SK-N-SH treated with all-trans-retinoic acid at 6 μM for 48 hours (cell line): ENCODE measurements around the gene UPB1.

Source experiments
- CREB5 ChIP-seq: fragments of 250-450 bp; sonication (Bioruptor Pico); IDR thresholded peaks from 2 replicates; pipeline ENCODE4 v1.5.1; 2020; ENCODE audit warnings: low read depth, mild to moderate bottlenecking, moderate library complexity
- CSDC2 ChIP-seq: fragments of 250-450 bp; sonication (Bioruptor Pico); IDR thresholded peaks from 2 replicates; pipeline ENCODE4 v1.5.0; 2020; ENCODE audit warnings: mild to moderate bottlenecking, moderate library complexity
- ESRRG ChIP-seq: fragments of 250-450 bp; sonication (Bioruptor Pico); IDR thresholded peaks from 2 replicates; pipeline ENCODE4 v1.6.1; 2021; ENCODE audit warnings: mild to moderate bottlenecking
- ISL1 ChIP-seq: fragments of 250-450 bp; sonication (Bioruptor Pico); IDR thresholded peaks from 2 replicates; pipeline ENCODE4 v2.1.2; 2022; ENCODE audit warnings: mild to moderate bottlenecking, moderate library complexity
- PATZ1 ChIP-seq: fragments of 250-450 bp; sonication (Bioruptor Pico); IDR thresholded peaks from 2 replicates; pipeline ENCODE4 v1.8.0; 2020; ENCODE audit warnings: mild to moderate bottlenecking, moderate library complexity, borderline replicate concordance
- RARB ChIP-seq: fragments of 250-450 bp; sonication (Bioruptor Pico); IDR thresholded peaks from 2 replicates; pipeline ENCODE4 v1.8.0; 2021; ENCODE audit warnings: mild to moderate bottlenecking, moderate library complexity
- TCF4 ChIP-seq: fragments of 250-450 bp; sonication (Bioruptor Pico); IDR thresholded peaks from 2 replicates; pipeline ENCODE4 v1.8.0; 2021; ENCODE audit warnings: mild to moderate bottlenecking, moderate library complexity, borderline replicate concordance

GRCh38 chr22:24465975-24466374 lies 29.2 kb upstream of the UPB1 start:
- no peak for TF ChIP-seq ESRRG
- no peak for TF ChIP-seq ISL1
- no peak for TF ChIP-seq CSDC2 (CRISPR knock-in tag)
- TF ChIP-seq TCF4 (CRISPR knock-in tag): no peak
- no peak for TF ChIP-seq PATZ1 (CRISPR knock-in tag)
- no peak for TF ChIP-seq CREB5 (CRISPR knock-in tag)
- no peak for TF ChIP-seq RARB
